Left forelimb (tissue), 1 donor: ENCODE data around the gene CCDC85C.

Source experiments
- DNase-seq: peaks from one replicate; pipeline ENCODE4 v3.0.0-alpha.2; 2018; ENCODE audit warnings: low spot score

Gene CCDC85C

GRCh38 chr14:99473458-99473857 lies 130.5 kb downstream of the CCDC85C start:
- no peak for DNase-seq

- no peak for DNase-seq
These were observed 131.1 kb downstream of the CCDC85C start for GRCh38 chr14:99472937-99473336.

- no peak for DNase-seq
These were observed 132.3 kb downstream of the CCDC85C start for GRCh38 chr14:99471731-99472130.

- no peak for DNase-seq
These were observed 135.0 kb downstream of the CCDC85C start for GRCh38 chr14:99468836-99469592.

- no peak for DNase-seq
These were observed 135.9 kb downstream of the CCDC85C start for GRCh38 chr14:99468081-99468480.

GRCh38 chr14:99467336-99468078 lies 136.5 kb downstream of the CCDC85C start:
- no peak for DNase-seq

- DNase-seq = no peak
These were observed 137.2 kb downstream of the CCDC85C start for GRCh38 chr14:99466758-99467157.

GRCh38 chr14:99465288-99465687 lies 138.7 kb downstream of the CCDC85C start:
- no peak for DNase-seq

GRCh38 chr14:99463974-99464373 lies 140.0 kb downstream of the CCDC85C start:
- no peak for DNase-seq

- no peak for DNase-seq
These were observed 141.8 kb downstream of the CCDC85C start for GRCh38 chr14:99462210-99462609.

- DNase-seq = no peak
These were observed 142.5 kb downstream of the CCDC85C start for GRCh38 chr14:99461411-99462085.

GRCh38 chr14:99460793-99461192 lies 143.2 kb downstream of the CCDC85C start:
- no peak for DNase-seq

- DNase-seq = no peak
These were observed 144.4 kb downstream of the CCDC85C start for GRCh38 chr14:99459481-99460100.

- DNase-seq = no peak
These were observed 149.8 kb downstream of the CCDC85C start for GRCh38 chr14:99454246-99454645.

GRCh38 chr14:99452968-99453367 lies 151.0 kb downstream of the CCDC85C start:
- no peak for DNase-seq

- no peak for DNase-seq
These were observed 152.8 kb downstream of the CCDC85C start for GRCh38 chr14:99451234-99451633.

- DNase-seq = no peak
These were observed 153.7 kb downstream of the CCDC85C start for GRCh38 chr14:99450266-99450665.
